PC-9 (cell line): ENCODE results near the gene ABCC2.

Experiments used
- EZH2 ChIP-seq: fragments of 200-600 bp; sonication (generic); IDR thresholded peaks from 2 replicates; pipeline ENCODE4 v1.8.0; 2017; ENCODE audit warnings: antibody characterized with exemption, low read depth
- TF ChIP-seq, protein P1 (sequence below): fragments of 200-600 bp; sonication (generic); conservative IDR thresholded peaks from 2 replicates; pipeline ENCODE4 v1.6.1; 2017; ENCODE audit warnings: mixed run types, antibody characterized with exemption, mild to moderate bottlenecking, moderate library complexity

DNA sequence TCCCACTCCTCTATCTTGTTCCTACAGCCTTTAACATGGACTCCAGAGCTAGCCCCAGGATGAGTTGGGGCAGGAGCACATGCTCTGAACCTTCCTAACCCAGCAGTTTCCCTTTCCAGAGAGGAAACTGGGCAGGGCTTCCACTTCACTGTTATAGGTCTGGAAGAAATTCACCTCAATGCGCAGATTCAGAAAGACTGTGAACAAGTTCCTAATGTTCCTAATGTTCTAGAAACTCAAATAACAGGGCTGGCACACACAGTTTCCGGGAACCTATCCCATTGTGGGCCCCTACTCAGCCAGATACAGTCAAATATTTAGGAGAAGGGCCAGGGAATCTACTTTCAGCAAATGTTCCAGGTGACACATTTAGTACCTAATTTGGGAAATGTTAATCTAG lies 29.7 kb downstream of the ABCC2 start:
- TF ChIP-seq, protein P1, sequence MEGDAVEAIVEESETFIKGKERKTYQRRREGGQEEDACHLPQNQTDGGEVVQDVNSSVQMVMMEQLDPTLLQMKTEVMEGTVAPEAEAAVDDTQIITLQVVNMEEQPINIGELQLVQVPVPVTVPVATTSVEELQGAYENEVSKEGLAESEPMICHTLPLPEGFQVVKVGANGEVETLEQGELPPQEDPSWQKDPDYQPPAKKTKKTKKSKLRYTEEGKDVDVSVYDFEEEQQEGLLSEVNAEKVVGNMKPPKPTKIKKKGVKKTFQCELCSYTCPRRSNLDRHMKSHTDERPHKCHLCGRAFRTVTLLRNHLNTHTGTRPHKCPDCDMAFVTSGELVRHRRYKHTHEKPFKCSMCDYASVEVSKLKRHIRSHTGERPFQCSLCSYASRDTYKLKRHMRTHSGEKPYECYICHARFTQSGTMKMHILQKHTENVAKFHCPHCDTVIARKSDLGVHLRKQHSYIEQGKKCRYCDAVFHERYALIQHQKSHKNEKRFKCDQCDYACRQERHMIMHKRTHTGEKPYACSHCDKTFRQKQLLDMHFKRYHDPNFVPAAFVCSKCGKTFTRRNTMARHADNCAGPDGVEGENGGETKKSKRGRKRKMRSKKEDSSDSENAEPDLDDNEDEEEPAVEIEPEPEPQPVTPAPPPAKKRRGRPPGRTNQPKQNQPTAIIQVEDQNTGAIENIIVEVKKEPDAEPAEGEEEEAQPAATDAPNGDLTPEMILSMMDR: no peak
- TF ChIP-seq EZH2: no peak
